ENCODE measurements around the gene BBS9. TPM values are rescaled to one million over a fixed set of nuclear protein-coding genes. Genes with fewer than 3 reads are reported as not detected.

Gene BBS9
- total RNA-seq, 4 donors from 2014 or later: 11.3 to 28.5 (median 20.7) TPM

- DNase-seq (ENCODE audit: low spot score): no peak
- no peak for TF ChIP-seq CTCF (IDR thresholded peaks at IDR 0.05)
Observed at GRCh38 chr7:33431543-33431942, 302.2 kb downstream of the BBS9 start.

DNA sequence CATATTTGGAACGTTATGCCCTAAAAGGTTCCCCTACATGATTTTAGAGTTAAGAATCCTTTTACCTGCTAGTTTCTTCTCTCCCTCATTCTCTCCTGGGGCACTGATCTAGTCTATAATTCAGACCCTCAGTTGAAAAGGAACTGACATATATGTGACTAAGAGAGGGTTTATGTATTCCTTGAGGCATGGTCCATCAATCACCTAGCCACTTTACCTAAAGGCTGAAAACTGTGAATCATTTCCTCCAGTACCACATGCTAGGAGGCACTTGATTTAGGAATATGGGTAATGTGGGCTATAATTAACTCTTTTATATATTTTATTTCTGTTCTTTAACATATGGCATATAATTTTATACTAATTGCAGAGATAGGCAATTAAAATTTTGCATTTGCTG, 303.5 kb downstream of the BBS9 start:
- ATAC-seq (ENCODE audit: low FRiP score): no peak
- no peak for TF ChIP-seq CTCF (IDR thresholded peaks at IDR 0.05)
- DNase-seq (ENCODE audit: low spot score): no peak

More at GRCh38 chr7:33431543-33431942, 302.2 kb downstream of the BBS9 start:
- ATAC-seq (ENCODE audit: low FRiP score): no peak

- TF ChIP-seq CTCF (IDR thresholded peaks at IDR 0.05): no peak
Observed at GRCh38 chr7:33433357-33433756, 304.0 kb downstream of the BBS9 start.

GRCh38 chr7:33444511-33444910, 315.1 kb downstream of the BBS9 start:
- TF ChIP-seq CTCF (IDR thresholded peaks at IDR 0.05): no peak
- ATAC-seq (ENCODE audit: low FRiP score) (no peak), DNase-seq (ENCODE audit: low spot score) (no peak)

More at GRCh38 chr7:33433357-33433756, 304.0 kb downstream of the BBS9 start:
- DNase-seq (ENCODE audit: low spot score) (no peak), ATAC-seq (ENCODE audit: low FRiP score) (no peak)

DNA sequence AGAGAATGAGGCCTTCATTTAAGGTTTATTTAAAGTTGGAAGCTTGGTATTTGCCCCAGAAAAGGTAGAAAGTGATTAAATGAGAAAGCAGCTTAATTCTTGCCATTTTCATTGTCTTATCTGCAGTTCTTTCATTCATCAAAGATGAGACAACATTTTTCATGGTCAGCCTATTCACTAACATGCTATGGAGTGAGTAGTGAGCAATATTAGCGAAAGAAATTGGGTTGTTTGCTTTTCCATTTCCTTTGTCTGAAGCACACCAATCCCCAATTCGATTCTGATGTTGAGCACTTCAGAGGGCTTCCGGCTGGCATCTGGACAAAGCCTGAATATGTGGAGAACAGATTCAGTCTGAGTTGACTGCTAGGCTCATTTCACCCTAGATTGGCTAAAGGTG, 317.2 kb downstream of the BBS9 start:
- DNase-seq (ENCODE audit: low spot score) (no peak), ATAC-seq (ENCODE audit: low FRiP score) (no peak)
- no peak for TF ChIP-seq CTCF (IDR thresholded peaks at IDR 0.05)

DNA sequence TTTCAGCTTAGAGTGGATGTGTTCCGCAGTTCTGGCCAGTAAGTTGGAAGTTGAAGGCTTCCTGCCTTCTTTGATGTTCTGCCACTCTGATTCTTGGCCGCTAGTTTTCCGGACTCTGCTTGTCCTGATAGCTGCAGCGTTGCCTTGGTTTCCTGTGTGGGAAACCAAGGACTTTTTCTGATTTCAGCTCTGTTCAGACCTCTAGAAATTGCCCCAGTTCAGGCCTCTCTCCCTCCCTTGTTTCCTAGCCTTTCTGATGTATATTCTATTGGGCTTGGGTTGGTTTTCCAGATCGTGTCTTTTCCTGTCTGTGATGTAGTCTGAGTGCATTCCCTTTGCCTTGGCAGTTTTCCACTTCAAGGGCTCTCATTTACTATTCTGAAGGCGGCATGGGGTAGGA, 318.7 kb downstream of the BBS9 start:
- DNase-seq (ENCODE audit: low spot score) (no peak), ATAC-seq (ENCODE audit: low FRiP score) (no peak)
- TF ChIP-seq CTCF (IDR thresholded peaks at IDR 0.05): no peak

GRCh38 chr7:33449847-33450246, 320.5 kb downstream of the BBS9 start:
- TF ChIP-seq CTCF (IDR thresholded peaks at IDR 0.05): no peak
- no peak for ATAC-seq (ENCODE audit: low FRiP score)
- no peak for DNase-seq (ENCODE audit: low spot score)
